ENCODE data around the gene ELOA.
"Not testable (repeated sequence)": the region's sequence is repeated elsewhere in the genome, so short reads cannot be mapped to it uniquely, and the experiment has no call there.

The ELOA gene

DNA sequence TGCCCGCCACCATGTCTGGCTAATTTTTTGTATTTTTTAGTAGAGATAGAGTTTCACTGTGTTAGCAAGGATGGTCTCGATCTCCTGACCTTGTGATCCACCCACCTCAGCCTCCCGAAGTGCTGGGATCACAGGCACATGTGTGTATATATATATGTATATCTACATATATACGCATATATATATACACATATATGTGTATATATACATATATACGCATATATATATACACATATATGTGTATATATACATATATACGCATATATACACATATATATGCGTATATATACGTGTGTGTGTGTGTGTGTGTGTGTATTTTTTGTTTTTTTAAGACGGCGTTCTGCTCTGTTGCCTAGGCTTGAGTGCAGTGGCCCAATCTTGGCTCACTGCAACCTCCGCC lies 39.9 kb downstream of the ELOA start:
- not testable (repeated sequence) for DNase-seq (ENCODE audit: low spot score)

- no peak for DNase-seq (ENCODE audit: low spot score)
Measured at GRCh38 chr1:23784846-23785245, 41.6 kb downstream of the ELOA start.

GRCh38 chr1:23787701-23788100 lies 44.4 kb downstream of the ELOA start:
- no peak for DNase-seq (ENCODE audit: low spot score)

- DNase-seq (ENCODE audit: low spot score) = no peak
Measured at GRCh38 chr1:23788695-23789094, 45.4 kb downstream of the ELOA start.

DNA sequence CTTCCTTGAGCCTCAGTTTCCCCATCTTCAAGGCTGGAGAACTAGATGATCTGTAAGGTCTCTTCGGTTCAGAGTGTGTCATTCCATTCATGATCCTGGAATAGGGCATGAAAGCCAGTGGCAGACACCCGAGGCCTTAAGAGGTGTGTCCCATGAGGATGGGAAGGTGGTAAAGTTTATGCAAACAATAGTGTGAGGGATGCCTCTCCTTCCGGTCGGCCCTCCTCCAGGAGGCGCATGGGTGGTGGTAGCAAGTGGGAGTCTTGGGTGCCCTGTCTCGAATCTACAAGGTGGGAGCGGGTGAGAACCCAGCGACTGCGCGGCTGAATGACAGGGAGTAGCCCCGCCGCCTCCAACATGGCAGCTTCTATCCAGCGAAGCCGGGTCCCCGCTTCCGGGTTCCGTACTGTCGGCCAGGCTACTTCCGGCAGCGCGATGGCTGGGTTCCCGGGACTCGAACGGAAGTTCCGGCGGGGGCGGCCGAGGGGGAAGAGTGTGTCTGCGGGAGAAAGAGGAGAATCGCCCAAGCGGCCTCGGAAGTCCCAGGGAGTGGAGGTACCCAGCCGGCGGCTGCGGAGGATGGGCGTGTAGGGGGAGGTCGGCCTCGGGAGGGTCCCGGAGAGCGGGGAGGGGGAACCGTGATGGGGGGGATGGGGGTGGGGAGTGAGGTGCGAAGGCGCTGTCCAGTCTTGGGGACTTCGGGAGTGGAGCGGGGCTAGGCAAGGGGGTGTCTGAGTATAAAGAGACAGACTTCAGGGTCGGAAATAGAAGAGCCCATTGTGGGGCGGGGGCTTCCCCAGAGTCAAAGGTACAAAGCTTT lies 47.6 kb downstream of the ELOA start, which contains the start of gene LYPLA2:
TSS of gene LYPLA2 (plus strand) at position 450 of the 820 bp plus-strand sequence. CDS start 1,538 bp downstream, outside the sequence.
- peak; percentile 91 for DNase-seq (ENCODE audit: low spot score)

GRCh38 chr1:23791516-23792047 lies 48.3 kb downstream of the ELOA start:
- no peak for DNase-seq (ENCODE audit: low spot score)

DNA sequence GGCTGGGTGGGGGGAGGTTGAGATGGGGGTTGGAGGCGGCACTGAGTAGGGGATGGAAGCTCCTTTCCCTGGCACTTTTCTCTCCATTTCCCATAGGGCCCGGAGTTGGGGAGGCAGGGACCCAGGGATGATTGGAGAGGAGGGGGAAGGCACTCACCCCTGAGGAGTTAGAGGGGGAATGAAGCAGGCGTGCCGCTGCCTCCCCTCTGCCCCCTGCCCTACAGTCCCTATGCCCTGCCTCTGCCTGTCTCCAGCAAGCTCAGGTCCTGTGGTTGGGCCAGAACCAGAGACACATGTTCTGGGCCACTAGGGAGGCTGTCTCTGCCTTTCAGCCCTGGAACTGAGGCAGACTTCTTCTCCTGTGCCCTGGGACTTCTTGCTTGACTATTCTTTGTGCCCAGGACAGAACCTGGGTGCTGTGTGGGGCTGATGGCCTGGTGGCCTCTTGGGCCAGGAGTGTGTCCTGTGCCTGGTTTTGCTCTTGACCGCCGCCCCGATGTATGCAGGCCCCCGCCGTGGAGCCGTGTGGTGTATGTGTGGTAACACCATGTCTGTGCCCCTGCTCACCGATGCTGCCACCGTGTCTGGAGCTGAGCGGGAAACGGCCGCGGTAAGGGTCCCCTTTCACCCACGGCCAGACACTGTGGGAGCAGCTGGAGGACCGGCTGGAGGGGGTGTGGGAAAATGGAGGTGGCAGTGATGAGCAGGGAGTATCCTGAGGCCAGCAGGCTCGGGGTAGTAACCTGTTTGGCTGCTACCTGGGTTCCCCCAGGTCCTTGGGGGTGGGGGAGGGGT lies 49.1 kb downstream of the ELOA start:
- DNase-seq (ENCODE audit: low spot score) = no peak

GRCh38 chr1:23793018-23793781 lies 49.9 kb downstream of the ELOA start:
- peak; percentile 78 for DNase-seq (ENCODE audit: low spot score)

DNA sequence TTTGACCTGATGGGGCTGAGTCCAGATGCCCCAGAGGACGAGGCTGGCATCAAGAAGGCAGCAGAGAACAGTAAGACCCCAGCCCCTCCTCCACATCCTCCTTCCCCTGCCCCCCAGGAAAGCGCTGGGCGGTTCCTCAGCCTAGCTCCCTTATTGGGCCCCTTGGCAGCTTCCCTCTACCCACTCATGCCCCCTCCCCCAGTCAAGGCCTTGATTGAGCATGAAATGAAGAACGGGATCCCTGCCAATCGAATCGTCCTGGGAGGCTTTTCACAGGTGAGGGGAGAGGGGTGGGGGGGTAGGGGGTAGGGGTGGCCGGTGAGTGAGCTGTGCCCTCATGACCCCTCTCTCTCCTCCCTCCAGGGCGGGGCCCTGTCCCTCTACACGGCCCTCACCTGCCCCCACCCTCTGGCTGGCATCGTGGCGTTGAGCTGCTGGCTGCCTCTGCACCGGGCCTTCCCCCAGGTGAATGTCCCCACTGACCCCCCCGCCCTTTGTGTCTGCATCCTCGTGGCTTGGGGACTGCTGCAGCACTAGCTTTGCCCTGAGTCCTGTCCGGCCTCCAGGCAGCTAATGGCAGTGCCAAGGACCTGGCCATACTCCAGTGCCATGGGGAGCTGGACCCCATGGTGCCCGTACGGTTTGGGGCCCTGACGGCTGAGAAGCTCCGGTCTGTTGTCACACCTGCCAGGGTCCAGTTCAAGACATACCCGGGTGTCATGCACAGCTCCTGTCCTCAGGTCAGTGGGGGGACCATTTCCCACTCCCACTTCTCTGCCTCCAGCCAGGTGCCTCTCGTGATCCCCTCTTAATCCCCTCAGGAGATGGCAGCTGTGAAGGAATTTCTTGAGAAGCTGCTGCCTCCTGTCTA lies 50.8 kb downstream of the ELOA start:
- no peak for DNase-seq (ENCODE audit: low spot score)

GRCh38 chr1:23794732-23795182 lies 51.5 kb downstream of the ELOA start:
- DNase-seq (ENCODE audit: low spot score) = not testable (repeated sequence)

- DNase-seq (ENCODE audit: low spot score) = no peak
Measured at GRCh38 chr1:23795676-23796465, 52.6 kb downstream of the ELOA start.

GRCh38 chr1:23796466-23797271 lies 53.4 kb downstream of the ELOA start:
- no peak for DNase-seq (ENCODE audit: low spot score)

GRCh38 chr1:23797478-23798448 lies 54.5 kb downstream of the ELOA start:
- no peak for DNase-seq (ENCODE audit: low spot score)

- DNase-seq (ENCODE audit: low spot score) = peak; percentile 51
Measured at GRCh38 chr1:23798662-23799142, 55.4 kb downstream of the ELOA start.

- no peak for DNase-seq (ENCODE audit: low spot score)
Measured at GRCh38 chr1:23799255-23799569, 55.9 kb downstream of the ELOA start.

- no peak for DNase-seq (ENCODE audit: low spot score)
Measured at GRCh38 chr1:23799570-23800399, 56.5 kb downstream of the ELOA start.
